HepG2 (cell line): ENCODE results near the gene MAPKAPK3. TPM values are rescaled to one million over a fixed set of nuclear protein-coding genes. Genes with fewer than 3 reads are reported as not detected.
A peak's percentile ranks its signal among the peaks of the same experiment; 100 is the strongest.

Source experiments
- BCLAF1 ChIP-seq: fragments of 450-650 bp; IDR thresholded peaks from 2 replicates; pipeline ENCODE4 v1.6.1; 2017; ENCODE audit warnings: mild to moderate bottlenecking
- FOXM1 ChIP-seq: sonication (generic); formaldehyde crosslinking; IDR thresholded peaks from 2 replicates; pipeline ENCODE4 v1.5.0; 2020; ENCODE audit warnings: missing genetic modification reagents
- GATAD1 ChIP-seq: IDR thresholded peaks from 2 replicates; pipeline ENCODE4 v1.6.1; 2016; ENCODE audit warnings: missing genetic modification reagents, missing compliant biosample characterization
- KIAA2018 ChIP-seq: sonication (generic); formaldehyde crosslinking; IDR thresholded peaks from 2 replicates; pipeline ENCODE4 v1.5.0; 2020; ENCODE audit warnings: mild to moderate bottlenecking, missing genetic modification reagents, borderline replicate concordance
- MBD4 ChIP-seq: IDR thresholded peaks from 2 replicates; pipeline ENCODE4 v1.6.1; 2012; ENCODE audit warnings: low read length, inconsistent platforms, borderline replicate concordance
- ONECUT2 ChIP-seq: sonication (generic); formaldehyde crosslinking; IDR thresholded peaks from 2 replicates; pipeline ENCODE4 v1.4.0; 2020; ENCODE audit warnings: missing genetic modification reagents
- RARA ChIP-seq: IDR thresholded peaks from 2 replicates; pipeline ENCODE4 v1.6.1; 2016; ENCODE audit warnings: missing genetic modification reagents, missing compliant biosample characterization
- SIN3A ChIP-seq: IDR thresholded peaks from 2 replicates; pipeline ENCODE4 v1.6.1; 2011; ENCODE audit warnings: low read depth, mild to moderate bottlenecking, control low read depth, low read length, borderline replicate concordance
- TAF15 ChIP-seq: fragments of 200-400 bp; formaldehyde crosslinking; IDR thresholded peaks from one replicate; pipeline ENCODE4 v1.6.1; 2018; ENCODE audit warnings: mild to moderate bottlenecking, low read depth, low read length; ENCODE audit not compliant: poor library complexity, severe bottlenecking
- TEF ChIP-seq: sonication (generic); formaldehyde crosslinking; IDR thresholded peaks from 2 replicates; pipeline ENCODE4 v1.5.0; 2020; ENCODE audit warnings: missing genetic modification reagents
- ZNF331 ChIP-seq: sonication (generic); formaldehyde crosslinking; IDR thresholded peaks from 2 replicates; pipeline ENCODE4 v1.4.0; 2020; ENCODE audit warnings: missing genetic modification reagents
- ZNF432 ChIP-seq: sonication (generic); formaldehyde crosslinking; IDR thresholded peaks from 2 replicates; pipeline ENCODE4 v1.5.0; 2020; ENCODE audit warnings: missing genetic modification reagents, mild to moderate bottlenecking, borderline replicate concordance
- ZNF766 ChIP-seq: sonication (generic); formaldehyde crosslinking; IDR thresholded peaks from 2 replicates; pipeline ENCODE4 v1.5.0; 2020; ENCODE audit warnings: missing genetic modification reagents, borderline replicate concordance
- polyA plus RNA-seq, 8 experiments: library from polyadenylated mRNA; depleted of rRNA in 3 of 8; stranded (reverse) in 7 of 8; unstranded in 1 of 8; fragments of >200 nt; fragmentation: Illumina TruSeq in 4 of 8; extraction: Trizol in 4 of 8; gene quantifications; 2 replicates each; pipeline versions ENCODE4 v1.2.1 to v1.2.3, GENCODE V29; 2011 to 2016; ENCODE audit warnings: low read depth in 4 of 8, missing spikeins in 1 of 8, mixed read lengths in 1 of 8; ENCODE audit not compliant: insufficient read depth in 1 of 8
- total RNA-seq, 5 experiments: library from RNA; depleted of rRNA; stranded (reverse); fragments of >200 nt; fragmentation: Illumina TruSeq; extraction: Trizol; gene quantifications; 2 replicates each; pipeline ENCODE4 v1.2.3, GENCODE V29; 2016; ENCODE audit warnings: low read depth in 1 of 5

MAPKAPK3 gene
- total and polyA plus RNA-seq, 2 of the 13 experiments (the other 11 are each of a cell fraction or from before 2014, with no cell fraction given), result 39.9 to 41.2 TPM

- TF ChIP-seq KIAA2018 (CRISPR knock-in tag) (no peak), FOXM1 (no peak), GATAD1 (CRISPR knock-in tag) (peak; percentile 62; the same call in 1 of the 2 replicates), TAF15 (no peak), ZNF766 (CRISPR knock-in tag) (peak; percentile 82; the same call in 1 of the 2 replicates), MBD4 (no peak), TEF (no peak), BCLAF1 (no peak), SIN3A (no peak; the same call in 1 of the 2 replicates), ZNF331 (peak; percentile 93), ZNF432 (no peak), ONECUT2 (CRISPR knock-in tag) (no peak), RARA (CRISPR knock-in tag) (peak; percentile 94)
Measured at GRCh38 chr3:50600841-50601591, 15.9 kb upstream of the MAPKAPK3 start (continued).
